Neural progenitor cell (in vitro differentiated cells): ENCODE results near the gene ZNF512. TPM values are rescaled to one million over a fixed set of nuclear protein-coding genes. Genes with fewer than 3 reads are reported as not detected.

Experiments
- DNase-seq: peaks from one replicate; pipeline ENCODE4 v3.0.0-alpha.2; 2016; ENCODE audit warnings: low spot score
- H2AFZ ChIP-seq: fragments of 200-600 bp; sonication (generic); replicated peaks from 2 replicates; pipeline ENCODE4 v1.6.1; 2016; ENCODE audit warnings: antibody characterized with exemption
- H3F3A ChIP-seq: fragments of 200-600 bp; sonication (generic); 2 replicates; pipeline ENCODE4 v1.6.1; 2016; ENCODE audit warnings: antibody characterized with exemption, low read depth
- H3K27ac ChIP-seq: fragments of 200-600 bp; sonication (generic); 2 replicates; pipeline ENCODE4 v1.5.1; 2016; ENCODE audit warnings: mild to moderate bottlenecking
- H3K27me3 ChIP-seq: fragments of 200-600 bp; sonication (generic); 2 replicates; pipeline ENCODE4 v1.6.1; 2016; ENCODE audit warnings: mild to moderate bottlenecking, moderate library complexity
- H3K36me3 ChIP-seq: fragments of 200-600 bp; sonication (generic); 2 replicates; pipeline ENCODE4 v1.5.1; 2016
- H3K4me1 ChIP-seq: fragments of 200-600 bp; sonication (generic); 2 replicates; pipeline ENCODE4 v1.6.1; 2016; ENCODE audit warnings: mixed run types
- H3K4me2 ChIP-seq: fragments of 200-600 bp; sonication (generic); 2 replicates; pipeline ENCODE4 v1.6.1; 2016
- H3K4me3 ChIP-seq: fragments of 200-600 bp; sonication (generic); 2 replicates; pipeline ENCODE4 v1.5.1; 2016
- H3K79me2 ChIP-seq: fragments of 200-600 bp; sonication (generic); 2 replicates; pipeline ENCODE4 v1.6.1; 2016; ENCODE audit warnings: low read depth
- H3K9ac ChIP-seq: fragments of 200-600 bp; sonication (generic); 2 replicates; pipeline ENCODE4 v1.6.1; 2016
- H3K9me3 ChIP-seq: fragments of 200-600 bp; sonication (generic); 2 replicates; pipeline ENCODE4 v1.5.1; 2016; ENCODE audit warnings: low read depth
- H4K20me1 ChIP-seq: fragments of 200-600 bp; sonication (generic); 2 replicates; pipeline ENCODE4 v1.6.1; 2016; ENCODE audit warnings: low read depth
- H3K27ac Mint-ChIP-seq: 3 replicates; pipeline ENCODE4 v1.8.0; 2021; ENCODE audit warnings: mixed read lengths
- H3K27me3 Mint-ChIP-seq: 2 replicates; pipeline ENCODE4 v1.8.0; 2022; ENCODE audit warnings: low read depth, mild to moderate bottlenecking, inconsistent platforms, moderate library complexity, mixed read lengths; ENCODE audit not compliant: insufficient read depth
- H3K36me3 Mint-ChIP-seq: 3 replicates; pipeline ENCODE4 v1.8.0; 2021; ENCODE audit warnings: mixed read lengths
- H3K4me1 Mint-ChIP-seq: 3 replicates; pipeline ENCODE4 v1.8.0; 2021; ENCODE audit warnings: mixed read lengths
- H3K4me3 Mint-ChIP-seq: 3 replicates; pipeline ENCODE4 v1.8.0; 2021; ENCODE audit warnings: mild to moderate bottlenecking, moderate library complexity, mixed read lengths
- H3K9me3 Mint-ChIP-seq: 3 replicates; pipeline ENCODE4 v1.8.0; 2020; ENCODE audit warnings: mixed read lengths
- CTCF ChIP-seq: fragments of 200-600 bp; sonication (generic); IDR thresholded peaks from 2 replicates; pipeline ENCODE4 v1.5.1; 2017; ENCODE audit warnings: antibody characterized with exemption, mild to moderate bottlenecking
- EZH2 ChIP-seq: fragments of 200-600 bp; sonication (generic); IDR thresholded peaks from 2 replicates; pipeline ENCODE4 v1.6.1; 2017; ENCODE audit warnings: antibody characterized with exemption, mild to moderate bottlenecking, moderate library complexity
- EZH2phosphoT487 ChIP-seq: fragments of 200-600 bp; sonication (generic); IDR thresholded peaks from 2 replicates; pipeline ENCODE4 v1.6.1; 2017; ENCODE audit warnings: antibody characterized with exemption
- total RNA-seq: library from RNA; depleted of rRNA; stranded (reverse); fragments of >200 nt; gene quantifications from 2 replicates; pipeline ENCODE4 v1.2.3, GENCODE V29; 2015; ENCODE audit warnings: low replicate concordance

ZNF512 gene
- total RNA-seq, 1 donor from 2014 or later: 106 TPM

GRCh38 chr2:27638037-27638637, 55.3 kb downstream of the ZNF512 start:
- peaks cover 3% of the 10 kb centered on the region for H4K20me1 ChIP-seq
- H3K27ac ChIP-seq: no peak overlapping the region
- no peak overlapping the region for H3K4me3 ChIP-seq
- no peak overlapping the region for H2AFZ ChIP-seq
- peaks cover 12% of the 10 kb centered on the region for H3K36me3 ChIP-seq
- H3F3A ChIP-seq: no peaks in the 10 kb centered on the region
- Mint-ChIP-seq H3K27me3 (no peaks in the 10 kb centered on the region), H3K4me3 (no peak overlapping the region), H3K9me3 (no peaks in the 10 kb centered on the region), H3K27ac (no peak overlapping the region), H3K36me3 (peaks cover 14% of the 10 kb centered on the region), H3K4me1 (no peaks in the 10 kb centered on the region)
- no peak overlapping the region for H3K4me2 ChIP-seq
- no peaks in the 10 kb centered on the region for H3K9me3 ChIP-seq
- no peak for TF ChIP-seq EZH2phosphoT487
- TF ChIP-seq EZH2: no peak
- no peak for TF ChIP-seq CTCF
- no peaks in the 10 kb centered on the region for H3K79me2 ChIP-seq
- H3K4me1 ChIP-seq: no peaks in the 10 kb centered on the region
- H3K27me3 ChIP-seq: no peaks in the 10 kb centered on the region
- H3K9ac ChIP-seq: no peak overlapping the region
- DNase-seq: no peak

GRCh38 chr2:27638709-27639108, 55.9 kb downstream of the ZNF512 start:
- H4K20me1 ChIP-seq: peaks cover 6% of the 10 kb centered on the region
- H3K27me3 Mint-ChIP-seq: no peaks in the 10 kb centered on the region
- H3K4me3 ChIP-seq: no peak overlapping the region
- H3K4me1 ChIP-seq: no peaks in the 10 kb centered on the region
- H2AFZ ChIP-seq: no peak overlapping the region
- peaks cover 14% of the 10 kb centered on the region for H3K36me3 Mint-ChIP-seq
- no peak overlapping the region for H3K27ac ChIP-seq
- H3K4me3 Mint-ChIP-seq: no peak overlapping the region
- H3K9me3 ChIP-seq: no peaks in the 10 kb centered on the region
- H3K9me3 Mint-ChIP-seq: no peaks in the 10 kb centered on the region
- no peak for DNase-seq
- H3K9ac ChIP-seq: no peak overlapping the region
- peaks cover 12% of the 10 kb centered on the region for H3K36me3 ChIP-seq
- no peak overlapping the region for H3K27ac Mint-ChIP-seq
- H3F3A ChIP-seq: peaks cover 3% of the 10 kb centered on the region
- no peak for TF ChIP-seq EZH2
- no peak for TF ChIP-seq EZH2phosphoT487
- TF ChIP-seq CTCF: no peak
- H3K79me2 ChIP-seq: no peaks in the 10 kb centered on the region
- no peaks in the 10 kb centered on the region for H3K4me1 Mint-ChIP-seq
- no peaks in the 10 kb centered on the region for H3K27me3 ChIP-seq
- no peak overlapping the region for H3K4me2 ChIP-seq

GRCh38 chr2:27640722-27641245, 57.9 kb downstream of the ZNF512 start:
- no peaks in the 10 kb centered on the region for H3K9me3 ChIP-seq
- Mint-ChIP-seq H3K4me3 (no peak overlapping the region), H3K27me3 (no peaks in the 10 kb centered on the region), H3K4me1 (no peaks in the 10 kb centered on the region), H3K36me3 (peaks cover 3% of the 10 kb centered on the region), H3K9me3 (no peaks in the 10 kb centered on the region), H3K27ac (no peak overlapping the region)
- no peak for TF ChIP-seq EZH2phosphoT487
- peaks cover 3% of the 10 kb centered on the region for H3F3A ChIP-seq
- H3K4me1 ChIP-seq: no peaks in the 10 kb centered on the region
- H3K4me3 ChIP-seq: no peak overlapping the region
- no peak overlapping the region for H3K9ac ChIP-seq
- H4K20me1 ChIP-seq: peaks cover 6% of the 10 kb centered on the region
- peaks cover 12% of the 10 kb centered on the region for H3K36me3 ChIP-seq
- H3K79me2 ChIP-seq: no peaks in the 10 kb centered on the region
- no peak for DNase-seq
- H3K27me3 ChIP-seq: no peaks in the 10 kb centered on the region
- no peak overlapping the region for H3K4me2 ChIP-seq
- no peak overlapping the region for H3K27ac ChIP-seq
- no peak overlapping the region for H2AFZ ChIP-seq

- H3K9ac ChIP-seq: no peak overlapping the region
- no peak for DNase-seq
- H4K20me1 ChIP-seq: peaks cover 3% of the 10 kb centered on the region
- TF ChIP-seq CTCF (no peak), EZH2phosphoT487 (no peak), EZH2 (no peak)
- no peak overlapping the region for H3K4me3 ChIP-seq
- no peaks in the 10 kb centered on the region for H3K27me3 ChIP-seq
- no peaks in the 10 kb centered on the region for H3K27me3 Mint-ChIP-seq
- H3F3A ChIP-seq: peaks cover 3% of the 10 kb centered on the region
- no peaks in the 10 kb centered on the region for H3K9me3 ChIP-seq
- H3K4me3 Mint-ChIP-seq: no peak overlapping the region
- H3K79me2 ChIP-seq: no peaks in the 10 kb centered on the region
- no peak overlapping the region for H3K27ac Mint-ChIP-seq
- no peaks in the 10 kb centered on the region for H3K4me1 Mint-ChIP-seq
- peaks cover 8% of the 10 kb centered on the region for H3K36me3 ChIP-seq
- H2AFZ ChIP-seq: no peak overlapping the region
- H3K4me1 ChIP-seq: no peaks in the 10 kb centered on the region
- H3K4me2 ChIP-seq: no peak overlapping the region
- peaks cover 8% of the 10 kb centered on the region for H3K36me3 Mint-ChIP-seq
- H3K27ac ChIP-seq: no peak overlapping the region
- no peaks in the 10 kb centered on the region for H3K9me3 Mint-ChIP-seq
Measured at GRCh38 chr2:27645197-27645596, 62.4 kb downstream of the ZNF512 start.
